Measurements from ENCODE around the gene IFITM2.

DNA sequence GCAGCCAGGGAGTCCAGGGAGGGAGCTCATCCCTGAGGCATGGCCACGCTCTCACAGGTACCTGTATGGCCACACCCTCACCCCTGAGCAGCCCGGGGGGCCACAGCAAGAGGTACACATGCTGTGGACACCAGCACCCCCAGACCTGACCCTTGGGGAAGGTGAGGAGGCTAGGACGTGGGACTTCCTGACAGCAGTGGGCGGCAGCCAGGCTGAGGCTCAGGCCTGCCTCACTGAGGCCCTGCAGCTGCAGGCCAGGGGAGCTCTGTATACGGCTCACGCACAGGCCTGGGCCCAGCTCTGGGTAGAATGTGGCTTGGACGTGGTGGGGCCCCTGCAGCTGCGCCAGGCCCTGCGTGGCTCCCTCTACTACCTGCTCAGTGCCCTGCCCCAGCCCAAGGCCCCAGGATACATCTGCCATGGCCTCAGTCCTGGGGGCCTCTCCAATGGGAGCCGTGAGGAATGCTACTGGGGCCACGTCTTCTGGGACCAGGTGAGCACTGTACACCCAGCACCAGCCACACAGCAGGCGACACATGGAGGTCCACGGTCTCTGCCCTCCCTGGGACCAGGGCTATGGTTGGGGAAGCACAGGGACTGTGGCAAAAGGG is 16.9 kb upstream of the IFITM2 start:
- TF ChIP-seq PREB (CRISPR knock-in tag; IDR thresholded peaks at IDR 0.05) (no peak), RAD21 (CRISPR knock-in tag; IDR thresholded peaks at IDR 0.05) (no peak), HNRNPUL1 (IDR thresholded peaks at IDR 0.05; ENCODE audit: low read depth, low read length) (no peak), TAF15 (IDR thresholded peaks at IDR 0.05; ENCODE audit: low read depth, low read length, poor library complexity, severe bottlenecking) (no peak), ZNF121 (CRISPR knock-in tag; IDR thresholded peaks at IDR 0.05) (no peak), ZNF639 (CRISPR knock-in tag; conservative IDR thresholded peaks at IDR 0.05) (no peak), ERF (CRISPR knock-in tag; IDR thresholded peaks at IDR 0.05) (no peak), POLR2AphosphoS5 (IDR thresholded peaks at IDR 0.05; ENCODE audit: low read depth, low read length) (no peak), YY1 (IDR thresholded peaks at IDR 0.05; ENCODE audit: insufficient read depth, insufficient replicate concordance, low read depth, low read length) (no peak), NFE2L1 (CRISPR knock-in tag; IDR thresholded peaks at IDR 0.05; ENCODE audit: borderline replicate concordance) (no peak), ZBTB46 (CRISPR knock-in tag; IDR thresholded peaks at IDR 0.05; ENCODE audit: borderline replicate concordance) (no peak)
- TF ChIP-seq, protein P1, sequence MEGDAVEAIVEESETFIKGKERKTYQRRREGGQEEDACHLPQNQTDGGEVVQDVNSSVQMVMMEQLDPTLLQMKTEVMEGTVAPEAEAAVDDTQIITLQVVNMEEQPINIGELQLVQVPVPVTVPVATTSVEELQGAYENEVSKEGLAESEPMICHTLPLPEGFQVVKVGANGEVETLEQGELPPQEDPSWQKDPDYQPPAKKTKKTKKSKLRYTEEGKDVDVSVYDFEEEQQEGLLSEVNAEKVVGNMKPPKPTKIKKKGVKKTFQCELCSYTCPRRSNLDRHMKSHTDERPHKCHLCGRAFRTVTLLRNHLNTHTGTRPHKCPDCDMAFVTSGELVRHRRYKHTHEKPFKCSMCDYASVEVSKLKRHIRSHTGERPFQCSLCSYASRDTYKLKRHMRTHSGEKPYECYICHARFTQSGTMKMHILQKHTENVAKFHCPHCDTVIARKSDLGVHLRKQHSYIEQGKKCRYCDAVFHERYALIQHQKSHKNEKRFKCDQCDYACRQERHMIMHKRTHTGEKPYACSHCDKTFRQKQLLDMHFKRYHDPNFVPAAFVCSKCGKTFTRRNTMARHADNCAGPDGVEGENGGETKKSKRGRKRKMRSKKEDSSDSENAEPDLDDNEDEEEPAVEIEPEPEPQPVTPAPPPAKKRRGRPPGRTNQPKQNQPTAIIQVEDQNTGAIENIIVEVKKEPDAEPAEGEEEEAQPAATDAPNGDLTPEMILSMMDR (CRISPR knock-in tag; IDR thresholded peaks at IDR 0.05): no peak
- TF ChIP-seq, protein P2, sequence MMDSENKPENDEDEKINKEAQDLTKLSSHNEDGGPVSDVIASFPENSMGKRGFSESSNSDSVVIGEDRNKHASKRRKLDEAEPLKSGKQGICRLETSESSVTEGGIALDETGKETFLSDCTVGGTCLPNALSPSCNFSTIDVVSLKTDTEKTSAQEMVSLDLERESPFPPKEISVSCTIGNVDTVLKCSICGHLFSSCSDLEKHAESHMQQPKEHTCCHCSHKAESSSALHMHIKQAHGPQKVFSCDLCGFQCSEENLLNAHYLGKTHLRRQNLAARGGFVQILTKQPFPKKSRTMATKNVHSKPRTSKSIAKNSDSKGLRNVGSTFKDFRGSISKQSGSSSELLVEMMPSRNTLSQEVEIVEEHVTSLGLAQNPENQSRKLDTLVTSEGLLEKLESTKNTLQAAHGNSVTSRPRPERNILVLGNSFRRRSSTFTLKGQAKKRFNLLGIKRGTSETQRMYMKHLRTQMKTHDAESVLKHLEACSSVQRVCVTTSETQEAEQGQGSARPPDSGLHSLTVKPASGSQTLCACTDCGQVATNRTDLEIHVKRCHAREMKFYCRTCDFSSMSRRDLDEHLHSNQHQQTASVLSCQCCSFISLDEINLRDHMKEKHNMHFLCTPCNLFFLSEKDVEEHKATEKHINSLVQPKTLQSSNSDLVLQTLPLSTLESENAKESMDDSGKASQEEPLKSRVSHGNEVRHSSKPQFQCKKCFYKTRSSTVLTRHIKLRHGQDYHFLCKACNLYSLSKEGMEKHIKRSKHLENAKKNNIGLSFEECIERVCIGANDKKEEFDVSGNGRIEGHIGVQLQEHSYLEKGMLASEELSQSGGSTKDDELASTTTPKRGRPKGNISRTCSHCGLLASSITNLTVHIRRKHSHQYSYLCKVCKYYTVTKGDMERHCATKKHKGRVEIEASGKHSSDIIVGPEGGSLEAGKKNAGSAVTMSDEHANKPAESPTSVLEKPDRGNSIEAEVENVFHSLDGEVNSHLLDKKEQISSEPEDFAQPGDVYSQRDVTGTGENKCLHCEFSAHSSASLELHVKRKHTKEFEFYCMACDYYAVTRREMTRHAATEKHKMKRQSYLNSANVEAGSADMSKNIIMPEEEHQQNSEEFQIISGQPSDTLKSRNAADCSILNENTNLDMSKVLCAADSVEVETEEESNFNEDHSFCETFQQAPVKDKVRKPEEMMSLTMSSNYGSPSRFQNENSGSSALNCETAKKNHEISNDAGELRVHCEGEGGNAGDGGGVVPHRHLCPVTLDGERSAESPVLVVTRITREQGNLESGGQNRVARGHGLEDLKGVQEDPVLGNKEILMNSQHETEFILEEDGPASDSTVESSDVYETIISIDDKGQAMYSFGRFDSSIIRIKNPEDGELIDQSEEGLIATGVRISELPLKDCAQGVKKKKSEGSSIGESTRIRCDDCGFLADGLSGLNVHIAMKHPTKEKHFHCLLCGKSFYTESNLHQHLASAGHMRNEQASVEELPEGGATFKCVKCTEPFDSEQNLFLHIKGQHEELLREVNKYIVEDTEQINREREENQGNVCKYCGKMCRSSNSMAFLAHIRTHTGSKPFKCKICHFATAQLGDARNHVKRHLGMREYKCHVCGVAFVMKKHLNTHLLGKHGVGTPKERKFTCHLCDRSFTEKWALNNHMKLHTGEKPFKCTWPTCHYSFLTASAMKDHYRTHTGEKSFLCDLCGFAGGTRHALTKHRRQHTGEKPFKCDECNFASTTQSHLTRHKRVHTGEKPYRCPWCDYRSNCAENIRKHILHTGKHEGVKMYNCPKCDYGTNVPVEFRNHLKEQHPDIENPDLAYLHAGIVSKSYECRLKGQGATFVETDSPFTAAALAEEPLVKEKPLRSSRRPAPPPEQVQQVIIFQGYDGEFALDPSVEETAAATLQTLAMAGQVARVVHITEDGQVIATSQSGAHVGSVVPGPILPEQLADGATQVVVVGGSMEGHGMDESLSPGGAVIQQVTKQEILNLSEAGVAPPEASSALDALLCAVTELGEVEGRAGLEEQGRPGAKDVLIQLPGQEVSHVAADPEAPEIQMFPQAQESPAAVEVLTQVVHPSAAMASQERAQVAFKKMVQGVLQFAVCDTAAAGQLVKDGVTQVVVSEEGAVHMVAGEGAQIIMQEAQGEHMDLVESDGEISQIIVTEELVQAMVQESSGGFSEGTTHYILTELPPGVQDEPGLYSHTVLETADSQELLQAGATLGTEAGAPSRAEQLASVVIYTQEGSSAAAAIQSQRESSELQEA (CRISPR knock-in tag; IDR thresholded peaks at IDR 0.05; ENCODE audit: not compliant biosample characterization): no peak

Data from HepG2 (cell line).